Nephron progenitor cell (in vitro differentiated cells): ENCODE data around the gene GINS1.

Source experiments
- DNase-seq: peaks from one replicate; pipeline ENCODE4 v3.0.0; 2021
- H3K27ac Mint-ChIP-seq: 2 replicates; pipeline ENCODE4 v1.8.0; 2021; ENCODE audit warnings: mild to moderate bottlenecking, moderate library complexity, mixed read lengths
- H3K27me3 Mint-ChIP-seq: 2 replicates; pipeline ENCODE4 v1.8.0; 2021; ENCODE audit warnings: mild to moderate bottlenecking, low read depth, mixed read lengths; ENCODE audit not compliant: poor library complexity
- H3K36me3 Mint-ChIP-seq: 2 replicates; pipeline ENCODE4 v1.8.0; 2021; ENCODE audit warnings: low read depth, mixed read lengths
- H3K4me1 Mint-ChIP-seq: 2 replicates; pipeline ENCODE4 v1.8.0; 2021; ENCODE audit warnings: mixed read lengths
- H3K4me3 Mint-ChIP-seq: 2 replicates; pipeline ENCODE4 v1.8.0; 2021; ENCODE audit warnings: mild to moderate bottlenecking, moderate library complexity, mixed read lengths
- H3K9me3 Mint-ChIP-seq: 2 replicates; pipeline ENCODE4 v1.8.0; 2021; ENCODE audit warnings: mild to moderate bottlenecking, moderate library complexity, mixed read lengths
- CTCF ChIP-seq: fragments of 200-600 bp; sonication (generic); IDR thresholded peaks from 2 replicates; pipeline ENCODE4 v1.5.0; 2021; ENCODE audit warnings: antibody characterized with exemption

Gene GINS1

DNA sequence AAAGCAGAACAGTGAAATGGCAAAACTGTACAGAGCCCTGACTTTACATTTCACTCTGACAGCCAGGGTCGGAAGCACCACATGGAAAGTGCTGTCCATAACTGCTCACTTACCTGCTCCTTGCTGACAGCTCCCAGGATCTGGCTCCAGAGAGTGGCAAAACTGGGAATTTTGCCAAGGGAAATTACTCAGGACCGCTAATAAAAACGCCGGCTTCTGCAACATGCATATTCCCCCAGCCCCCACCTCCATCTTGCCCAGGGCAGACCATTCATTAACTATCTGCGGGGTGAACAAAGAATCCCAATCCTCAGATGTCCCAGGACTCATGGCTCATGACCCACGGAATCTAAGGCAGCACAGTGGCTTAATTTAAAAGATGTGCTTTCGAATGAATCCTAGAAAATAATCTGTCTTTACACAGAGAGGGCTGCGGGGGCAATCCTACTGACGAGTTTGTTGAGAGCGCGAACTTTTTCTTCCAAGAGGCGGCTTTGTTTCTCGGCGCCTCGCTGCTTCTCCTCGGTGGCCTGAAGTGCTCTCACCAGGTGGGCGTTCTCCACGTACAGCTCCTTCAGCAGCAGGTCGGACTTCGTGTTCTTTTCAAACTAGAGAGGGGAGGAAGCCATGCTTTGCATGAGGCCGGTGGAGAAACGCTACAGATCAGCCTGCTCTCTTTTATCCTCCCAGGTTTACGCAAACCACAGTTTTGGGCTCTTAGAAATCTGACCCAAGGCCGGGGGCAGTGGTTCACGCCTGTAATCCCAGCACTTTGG is 45.8 kb downstream of the GINS1 start:
- no peaks in the 10 kb centered on the region for H3K27me3 Mint-ChIP-seq
- no peak overlapping the region for H3K4me3 Mint-ChIP-seq
- peak overlapping the region; percentile 94 for H3K27ac Mint-ChIP-seq
- TF ChIP-seq CTCF, result no peak
- peaks cover 85% of the 10 kb centered on the region for H3K36me3 Mint-ChIP-seq
- peaks cover 38% of the 10 kb centered on the region for H3K9me3 Mint-ChIP-seq
- no peaks in the 10 kb centered on the region for H3K4me1 Mint-ChIP-seq
- no peak for DNase-seq

GRCh38 chr20:25454153-25454900 is 46.9 kb downstream of the GINS1 start:
- Mint-ChIP-seq H3K27ac (no peak overlapping the region), H3K4me3 (no peak overlapping the region), H3K27me3 (no peaks in the 10 kb centered on the region), H3K4me1 (no peaks in the 10 kb centered on the region), H3K9me3 (peaks cover 27% of the 10 kb centered on the region), H3K36me3 (peaks cover 76% of the 10 kb centered on the region)
- TF ChIP-seq CTCF, result no peak
- no peak for DNase-seq

GRCh38 chr20:25457886-25458680 is 50.6 kb downstream of the GINS1 start:
- DNase-seq, result no peak
- Mint-ChIP-seq H3K4me3 (no peak overlapping the region), H3K27ac (peak overlapping the region; percentile 46), H3K9me3 (peaks cover 4% of the 10 kb centered on the region), H3K4me1 (no peaks in the 10 kb centered on the region), H3K27me3 (no peaks in the 10 kb centered on the region), H3K36me3 (peaks cover 66% of the 10 kb centered on the region)
- no peak for TF ChIP-seq CTCF

DNA sequence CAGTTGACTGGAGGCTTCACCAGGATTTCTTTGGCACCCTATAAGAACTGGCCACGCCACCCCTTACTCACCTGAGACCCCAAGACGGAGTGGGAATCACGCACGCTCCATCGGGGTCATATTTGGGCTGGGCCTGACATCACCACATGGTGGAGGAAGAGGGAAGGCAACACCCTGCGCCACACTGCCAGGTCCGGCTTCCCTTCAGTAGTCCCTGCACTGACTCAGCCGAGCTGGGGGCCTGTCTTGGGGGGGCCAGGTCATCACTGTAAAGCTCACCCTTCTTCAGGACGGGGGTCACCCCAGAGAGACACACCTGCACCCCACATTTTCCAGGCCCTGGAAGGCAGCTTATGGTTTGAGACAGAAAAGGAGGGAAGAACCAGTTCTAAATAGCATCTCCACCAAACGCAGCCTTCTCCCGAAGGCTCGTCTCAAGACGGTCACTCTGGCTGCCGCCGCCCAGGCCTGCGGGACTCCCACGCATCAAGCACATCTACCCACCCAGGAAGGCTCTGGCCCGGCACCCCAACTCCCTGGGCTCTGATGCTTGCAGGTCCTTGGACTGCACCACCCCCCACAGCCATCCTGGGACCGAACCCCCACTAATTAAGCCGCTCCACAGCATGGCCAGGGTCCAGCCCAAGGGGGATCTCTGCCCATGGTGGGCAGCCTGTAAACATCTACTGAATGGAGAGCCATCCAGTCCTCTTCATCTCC is 51.8 kb downstream of the GINS1 start:
- DNase-seq, result no peak
- Mint-ChIP-seq H3K27ac (no peak overlapping the region), H3K4me3 (no peak overlapping the region), H3K27me3 (no peaks in the 10 kb centered on the region), H3K4me1 (no peaks in the 10 kb centered on the region), H3K36me3 (peaks cover 66% of the 10 kb centered on the region), H3K9me3 (peaks cover 4% of the 10 kb centered on the region)
- TF ChIP-seq CTCF, result no peak

DNA sequence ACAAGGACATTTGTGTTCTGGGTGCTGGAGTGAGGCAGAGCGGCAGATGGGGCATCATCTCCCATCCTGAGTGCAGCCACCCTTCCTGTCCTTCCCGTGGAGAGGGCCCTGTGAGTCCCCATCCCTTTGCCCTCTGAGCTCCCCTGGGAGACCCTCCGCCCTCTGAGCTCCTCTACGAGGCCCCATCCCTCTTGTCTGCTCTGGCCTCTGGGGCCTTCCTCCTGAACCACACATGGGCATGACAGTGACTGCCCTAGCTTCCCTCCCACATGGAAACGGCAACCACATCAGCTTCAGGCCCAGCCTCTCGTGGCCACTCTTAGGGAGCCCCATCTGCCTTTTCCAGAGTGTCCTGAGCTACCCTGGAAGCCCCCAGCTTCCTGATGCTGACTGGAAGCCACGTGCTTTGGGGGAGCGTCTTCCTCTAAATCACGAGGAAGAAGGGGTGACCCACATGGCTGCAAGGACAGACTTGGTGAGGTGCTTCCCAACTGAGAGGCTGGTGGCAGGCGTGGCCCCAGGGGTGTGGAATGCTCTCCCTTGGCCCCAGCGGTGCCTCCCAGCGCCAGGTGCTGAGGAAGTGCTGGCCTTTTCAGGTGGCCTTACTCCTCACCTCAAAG is 52.6 kb downstream of the GINS1 start:
- Mint-ChIP-seq H3K4me3 (no peak overlapping the region), H3K27me3 (no peaks in the 10 kb centered on the region), H3K4me1 (no peaks in the 10 kb centered on the region), H3K27ac (no peak overlapping the region), H3K36me3 (peaks cover 66% of the 10 kb centered on the region), H3K9me3 (peaks cover 3% of the 10 kb centered on the region)
- TF ChIP-seq CTCF, result no peak
- DNase-seq, result no peak
